Activated CD8-positive, alpha-beta T cell treated with anti-CD3 and anti-CD28 coated beads for 36 hours (primary cell): ENCODE data around the gene NUSAP1. TPM values are rescaled to one million over a fixed set of nuclear protein-coding genes. Genes with fewer than 3 reads are reported as not detected.

Source experiments
- ATAC-seq: fragments of 200-7000 bp; cut with Tn5 transposase; one replicate; pipeline ENCODE4 v1.10.0; 2021; ENCODE audit warnings: mild to moderate bottlenecking, moderate library complexity
- CTCF ChIA-PET: fragments of 350-600 bp; sonication (Branson Sonifier 250); formaldehyde crosslinking; loops from one replicate; lab custom pipeline; 2021; ENCODE audit warnings: antibody characterized with exemption; lab: Charles Lee
- POLR2A ChIA-PET: fragments of 350-600 bp; sonication (Branson Sonifier 250); formaldehyde crosslinking; loops from one replicate; lab custom pipeline; 2021; ENCODE audit warnings: antibody characterized with exemption; lab: Charles Lee
- DNase-seq: peaks from one replicate; pipeline ENCODE4 v3.0.0-alpha.2; 2020
- H3K27ac Mint-ChIP-seq: one replicate; pipeline ENCODE4 v1.8.0; 2021; ENCODE audit warnings: mild to moderate bottlenecking, mixed read lengths
- H3K27me3 Mint-ChIP-seq: one replicate; pipeline ENCODE4 v1.8.0; 2021; ENCODE audit warnings: mixed read lengths
- H3K36me3 Mint-ChIP-seq: one replicate; pipeline ENCODE4 v1.8.0; 2021; ENCODE audit warnings: low read depth, mixed read lengths
- H3K4me1 Mint-ChIP-seq: one replicate; pipeline ENCODE4 v1.8.0; 2021; ENCODE audit warnings: low read depth, mixed read lengths
- H3K4me3 Mint-ChIP-seq: one replicate; pipeline ENCODE4 v1.8.0; 2021; ENCODE audit warnings: mild to moderate bottlenecking, moderate library complexity, mixed read lengths
- H3K9me3 Mint-ChIP-seq: one replicate; pipeline ENCODE4 v1.8.0; 2021; ENCODE audit warnings: mixed read lengths
- intact Hi-C: fragments of 100-400 bp; cut with micrococcal nuclease; formaldehyde crosslinking; loops from one replicate; pipeline ENCODE4 v1.10.0; 2022
- total RNA-seq, 2 experiments: library from RNA; stranded (reverse); gene quantifications; one replicate each; pipeline ENCODE4 v1.2.3, GENCODE V29; 2021
- TF ChIP-seq, protein P1 (sequence below): fragments of 200-600 bp; IDR thresholded peaks from one replicate; pipeline ENCODE4 v1.8.0; 2022; ENCODE audit warnings: antibody characterized with exemption, mild to moderate bottlenecking

NUSAP1 gene
- total RNA-seq, 2 experiments from 2014 or later = 163 to 170 TPM

- DNase-seq (peak; percentile 19), ATAC-seq (no peak)
- TF ChIP-seq, protein P1, sequence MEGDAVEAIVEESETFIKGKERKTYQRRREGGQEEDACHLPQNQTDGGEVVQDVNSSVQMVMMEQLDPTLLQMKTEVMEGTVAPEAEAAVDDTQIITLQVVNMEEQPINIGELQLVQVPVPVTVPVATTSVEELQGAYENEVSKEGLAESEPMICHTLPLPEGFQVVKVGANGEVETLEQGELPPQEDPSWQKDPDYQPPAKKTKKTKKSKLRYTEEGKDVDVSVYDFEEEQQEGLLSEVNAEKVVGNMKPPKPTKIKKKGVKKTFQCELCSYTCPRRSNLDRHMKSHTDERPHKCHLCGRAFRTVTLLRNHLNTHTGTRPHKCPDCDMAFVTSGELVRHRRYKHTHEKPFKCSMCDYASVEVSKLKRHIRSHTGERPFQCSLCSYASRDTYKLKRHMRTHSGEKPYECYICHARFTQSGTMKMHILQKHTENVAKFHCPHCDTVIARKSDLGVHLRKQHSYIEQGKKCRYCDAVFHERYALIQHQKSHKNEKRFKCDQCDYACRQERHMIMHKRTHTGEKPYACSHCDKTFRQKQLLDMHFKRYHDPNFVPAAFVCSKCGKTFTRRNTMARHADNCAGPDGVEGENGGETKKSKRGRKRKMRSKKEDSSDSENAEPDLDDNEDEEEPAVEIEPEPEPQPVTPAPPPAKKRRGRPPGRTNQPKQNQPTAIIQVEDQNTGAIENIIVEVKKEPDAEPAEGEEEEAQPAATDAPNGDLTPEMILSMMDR = no peak
- CTCF ChIA-PET = interaction anchor here (1.0 to 1.5 kb wide), 3 partner anchors 46 to 55 kb away, joined by 3 to 6 read pairs (median 3); partner anchors contain the start of genes EXD1, NUSAP1 and OIP5
- Mint-ChIP-seq H3K4me3 (peak overlapping the region; percentile 99), H3K36me3 (peaks cover 50% of the 10 kb centered on the region), H3K27ac (peak overlapping the region; percentile 99), H3K9me3 (no peaks in the 10 kb centered on the region), H3K27me3 (no peaks in the 10 kb centered on the region), H3K4me1 (peaks cover 44% of the 10 kb centered on the region)
- intact Hi-C loops = loop anchor here (5.0 kb wide), 1 partner anchor 47 kb away; the partner anchor contains the start of genes NUSAP1 and OIP5
- POLR2A ChIA-PET = interaction anchor here (1.4 to 4.0 kb wide), 2 partner anchors 10 to 48 kb away, joined by 5 to 18 read pairs; partner anchors contain the start of genes NUSAP1 and OIP5
Observed at GRCh38 chr15:41285285-41285684, 47.4 kb upstream of the NUSAP1 start.

DNA sequence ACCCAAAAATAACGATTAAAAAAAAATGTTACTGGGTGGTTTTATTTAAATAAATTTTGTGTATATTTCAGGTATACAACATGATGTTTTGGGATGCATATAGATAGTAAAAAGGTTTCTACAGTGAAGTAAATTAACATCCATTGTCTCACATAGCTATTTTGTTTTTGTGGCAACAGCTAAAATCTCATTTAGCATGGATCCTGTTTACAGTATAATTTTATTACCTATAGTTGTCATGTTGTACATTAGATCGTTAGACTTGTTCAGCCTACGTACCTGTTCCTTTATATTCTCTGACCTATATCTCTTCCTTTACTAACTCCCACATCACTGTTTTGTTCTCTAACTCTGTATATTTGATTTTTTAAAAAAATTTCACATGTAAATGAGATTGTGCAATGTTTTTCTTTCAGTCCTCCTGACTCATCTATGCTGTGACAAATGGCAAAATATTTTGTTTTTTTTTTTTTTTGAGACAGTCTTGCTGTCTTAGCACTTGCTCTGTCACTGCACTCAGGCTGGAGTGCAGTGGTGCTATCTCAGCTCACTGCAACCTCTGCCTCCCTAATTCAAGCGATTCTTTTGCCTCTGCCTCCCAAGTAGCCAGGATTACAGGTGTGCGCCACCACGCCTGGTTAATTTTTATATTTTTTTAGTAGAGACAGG lies 45.9 kb upstream of the NUSAP1 start:
- Mint-ChIP-seq H3K4me1 (peaks cover 54% of the 10 kb centered on the region), H3K27ac (peak overlapping the region; percentile 40), H3K9me3 (no peaks in the 10 kb centered on the region), H3K4me3 (peak overlapping the region; percentile 24), H3K27me3 (no peaks in the 10 kb centered on the region), H3K36me3 (peaks cover 58% of the 10 kb centered on the region)
- intact Hi-C loops = loop anchor here (5.0 kb wide), 1 partner anchor 46 kb away; the partner anchor contains the start of genes NUSAP1 and OIP5
- ATAC-seq = no peak
- TF ChIP-seq, protein P1 = no peak
- DNase-seq = no peak
- ChIA-PET POLR2A (interaction anchor here (1.2 to 4.0 kb wide), 2 partner anchors 46 to 74 kb away, joined by 3 to 18 read pairs; partner anchors contain the start of genes NUSAP1 and OIP5), CTCF (interaction anchor here (0.7 to 1.8 kb wide), 5 partner anchors 8 to 56 kb away, joined by 3 to 6 read pairs (median 3); partner anchors contain the start of genes CHP1, NUSAP1 and OIP5)

- peaks cover 58% of the 10 kb centered on the region for H3K36me3 Mint-ChIP-seq
- intact Hi-C loops = loop anchor here (5.0 kb wide), 1 partner anchor 44 kb away; the partner anchor contains the start of genes NUSAP1 and OIP5
- no peaks in the 10 kb centered on the region for H3K27me3 Mint-ChIP-seq
- peaks cover 45% of the 10 kb centered on the region for H3K4me1 Mint-ChIP-seq
- H3K9me3 Mint-ChIP-seq = no peaks in the 10 kb centered on the region
- DNase-seq (no peak), ATAC-seq (no peak)
- ChIA-PET CTCF (no interaction called here), POLR2A (interaction anchor here (0.6 to 4.0 kb wide), 3 partner anchors 44 to 774 kb away, joined by 3 to 18 read pairs (median 3); partner anchors contain the start of genes NUSAP1 and OIP5)
- TF ChIP-seq, protein P1 = no peak
- no peak overlapping the region for H3K4me3 Mint-ChIP-seq
- peak overlapping the region; percentile 75 for H3K27ac Mint-ChIP-seq
Observed at GRCh38 chr15:41288464-41288863, 44.2 kb upstream of the NUSAP1 start.

DNA sequence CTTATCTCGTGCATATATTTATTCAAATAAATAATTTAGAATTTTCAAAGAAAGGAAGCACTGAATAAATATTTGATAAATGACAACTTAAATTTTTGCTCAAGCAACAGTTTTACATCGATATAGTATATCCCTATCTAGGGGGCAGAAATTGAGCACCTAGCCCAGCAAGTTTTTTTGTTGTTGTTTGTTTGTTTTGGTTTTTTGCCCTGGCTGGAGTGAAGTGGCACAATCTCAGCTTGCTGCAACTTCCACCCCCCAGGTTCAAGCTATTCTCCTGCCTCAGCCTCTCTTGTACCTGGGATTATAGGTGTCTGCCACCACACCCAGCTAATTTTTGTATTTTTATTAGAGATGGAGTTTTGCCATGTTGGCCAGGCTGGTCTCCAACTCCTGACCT lies 42.7 kb upstream of the NUSAP1 start:
- H3K36me3 Mint-ChIP-seq = peaks cover 55% of the 10 kb centered on the region
- ChIA-PET POLR2A (no interaction called here), CTCF (no interaction called here)
- no peak for ATAC-seq
- H3K9me3 Mint-ChIP-seq = no peaks in the 10 kb centered on the region
- no peak overlapping the region for H3K4me3 Mint-ChIP-seq
- H3K27me3 Mint-ChIP-seq = no peaks in the 10 kb centered on the region
- peaks cover 46% of the 10 kb centered on the region for H3K4me1 Mint-ChIP-seq
- DNase-seq = no peak
- intact Hi-C loops = loop anchor here (5.0 kb wide), 1 partner anchor 42 kb away; the partner anchor contains the start of genes NUSAP1 and OIP5
- TF ChIP-seq, protein P1 = no peak
- no peak overlapping the region for H3K27ac Mint-ChIP-seq
